Suppressor macrophage treated with lipopolysaccharide for 1 hour (primary cell): ENCODE measurements around the gene YY1.
"Not testable (repeated sequence)": the region's sequence is repeated elsewhere in the genome, so short reads cannot be mapped to it uniquely, and the experiment has no call there.

ENCODE experiments used
- DNase-seq, 3 donors: peaks; one replicate each; pipeline ENCODE4 v3.0.0-alpha.2; 2020 to 2022

The YY1 gene

GRCh38 chr14:100285021-100285912 is 46.3 kb downstream of the YY1 start:
- peak; percentile 79 to 94 (median 86) for DNase-seq

GRCh38 chr14:100285913-100286400 is 47.0 kb downstream of the YY1 start:
- DNase-seq: no peak

DNA sequence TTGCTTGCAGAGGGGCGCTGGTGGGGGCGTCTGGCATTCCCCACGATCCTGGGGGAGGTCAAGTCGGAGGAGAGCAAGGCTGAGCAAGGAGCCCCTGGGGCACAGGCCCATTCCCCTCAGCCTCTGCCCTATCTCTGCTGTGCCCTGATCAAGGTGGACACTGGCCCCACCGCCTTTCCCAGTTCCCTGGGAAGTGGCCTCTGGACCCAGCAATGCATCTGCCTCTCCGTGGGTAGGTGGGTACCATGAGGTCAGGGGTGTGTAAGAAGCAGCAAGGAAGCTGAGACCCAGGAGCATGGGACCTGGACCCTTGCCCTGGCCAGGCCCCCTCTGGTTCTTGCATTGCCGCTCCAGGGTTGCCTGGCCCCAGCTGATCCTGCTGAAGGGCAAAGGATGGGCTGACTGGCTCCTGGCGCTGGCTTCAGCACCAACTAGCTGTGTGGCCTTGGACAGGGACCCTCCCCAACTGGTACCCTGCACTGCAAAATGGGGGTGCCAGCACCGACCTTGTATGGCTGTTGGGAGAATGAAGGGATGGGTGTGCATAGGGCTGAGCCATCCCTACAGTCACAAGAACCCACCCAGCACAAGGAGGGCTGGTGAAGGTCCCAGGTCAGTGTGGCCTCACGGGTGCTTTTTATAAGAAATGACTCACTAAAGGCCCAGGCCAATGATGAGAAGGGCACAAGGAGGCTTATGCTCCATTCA is 47.7 kb downstream of the YY1 start:
- no peak for DNase-seq

DNA sequence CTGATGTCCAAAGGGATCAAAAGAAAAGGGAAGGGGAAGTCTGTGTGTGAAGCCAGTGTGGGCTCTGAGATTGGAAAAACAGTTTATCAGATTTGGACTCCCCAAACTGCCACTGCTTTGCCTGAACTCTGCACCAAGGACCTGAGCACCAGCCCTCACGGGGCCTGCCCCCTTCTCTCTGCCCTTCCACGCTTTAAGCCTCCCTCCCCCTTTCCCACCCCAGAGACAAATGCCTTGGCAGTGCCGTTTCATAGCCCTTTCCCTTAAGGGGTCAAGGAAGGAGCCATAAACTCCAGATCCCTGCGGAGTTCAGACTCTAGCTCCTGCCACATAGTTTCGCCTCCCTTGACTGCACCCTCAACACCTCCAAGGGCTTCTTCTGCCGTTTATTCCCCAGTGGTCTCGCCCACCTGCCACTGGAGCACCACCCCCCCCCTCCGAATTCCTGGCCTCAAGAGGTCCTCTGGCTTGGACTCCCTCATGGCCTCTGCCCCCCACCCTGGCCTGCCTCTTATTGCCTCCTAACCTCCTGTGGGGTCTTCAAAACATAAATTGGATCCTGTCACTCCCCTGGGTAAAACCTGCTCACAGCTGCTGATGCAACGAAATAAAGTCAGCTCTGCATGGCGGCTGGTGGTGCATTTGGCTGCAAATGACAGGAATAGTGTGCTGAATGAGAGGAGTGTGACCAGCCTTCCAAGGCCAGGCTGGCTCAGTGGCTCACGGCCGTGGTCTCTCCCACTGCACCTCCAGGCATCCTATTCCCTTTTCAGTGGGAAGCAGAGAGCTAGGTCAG is 48.5 kb downstream of the YY1 start:
- no peak for DNase-seq

DNA sequence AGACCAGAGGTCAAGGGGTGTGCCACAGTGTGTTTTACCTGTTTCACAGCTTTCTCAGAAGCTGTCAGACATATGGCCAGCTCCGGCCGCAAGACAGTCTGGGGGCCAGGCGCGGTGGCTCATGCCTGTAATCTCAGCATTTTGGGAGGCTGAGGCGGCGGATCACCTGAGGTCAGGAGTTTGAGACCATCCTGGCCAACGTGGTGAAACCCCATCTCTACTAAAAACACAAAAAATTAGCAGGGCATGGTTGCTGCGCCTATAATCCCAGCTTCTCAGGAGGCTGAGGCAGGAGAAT is 49.0 kb downstream of the YY1 start:
- DNase-seq: not testable (repeated sequence)

DNA sequence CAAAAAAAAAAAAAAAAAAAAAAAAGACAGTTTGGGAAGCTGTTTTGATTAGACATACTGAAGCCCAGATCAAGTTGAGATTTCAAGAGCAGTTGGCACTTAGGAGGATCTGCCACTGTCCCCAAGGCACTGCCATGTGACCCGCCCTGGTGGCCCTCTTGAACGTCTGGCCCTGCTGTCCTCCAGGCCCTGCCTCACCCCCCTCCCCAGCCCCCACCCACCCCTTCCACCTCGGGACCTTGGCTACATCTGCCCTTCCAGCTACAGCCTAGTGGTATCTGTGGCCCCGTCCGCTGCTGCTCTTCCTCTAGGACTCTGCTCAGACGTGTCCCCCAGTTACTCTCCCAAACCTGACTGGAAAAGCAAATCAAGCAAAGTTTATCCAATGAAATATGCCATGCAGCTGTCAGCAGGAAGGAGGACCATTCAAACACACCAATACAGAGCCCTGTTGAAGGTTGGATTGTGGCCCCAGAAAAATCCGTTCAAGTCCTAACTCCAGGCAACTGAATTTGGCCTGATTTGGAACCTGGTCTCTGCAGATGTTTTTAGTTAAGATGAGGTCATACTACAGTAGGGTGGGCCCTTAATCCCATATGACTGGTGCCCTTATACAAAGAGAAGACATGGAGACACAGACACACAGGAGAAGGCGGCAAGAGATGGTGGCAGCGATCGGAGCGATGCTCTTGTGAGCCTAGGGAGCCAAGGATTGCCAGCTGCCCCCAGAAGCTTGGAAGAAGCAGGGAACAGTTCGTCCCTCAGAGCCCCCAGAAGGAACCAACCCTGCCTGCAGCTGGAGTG is 49.6 kb downstream of the YY1 start:
- no peak for DNase-seq

- DNase-seq: no peak
These were observed 51.1 kb downstream of the YY1 start for GRCh38 chr14:100289916-100290606.

DNA sequence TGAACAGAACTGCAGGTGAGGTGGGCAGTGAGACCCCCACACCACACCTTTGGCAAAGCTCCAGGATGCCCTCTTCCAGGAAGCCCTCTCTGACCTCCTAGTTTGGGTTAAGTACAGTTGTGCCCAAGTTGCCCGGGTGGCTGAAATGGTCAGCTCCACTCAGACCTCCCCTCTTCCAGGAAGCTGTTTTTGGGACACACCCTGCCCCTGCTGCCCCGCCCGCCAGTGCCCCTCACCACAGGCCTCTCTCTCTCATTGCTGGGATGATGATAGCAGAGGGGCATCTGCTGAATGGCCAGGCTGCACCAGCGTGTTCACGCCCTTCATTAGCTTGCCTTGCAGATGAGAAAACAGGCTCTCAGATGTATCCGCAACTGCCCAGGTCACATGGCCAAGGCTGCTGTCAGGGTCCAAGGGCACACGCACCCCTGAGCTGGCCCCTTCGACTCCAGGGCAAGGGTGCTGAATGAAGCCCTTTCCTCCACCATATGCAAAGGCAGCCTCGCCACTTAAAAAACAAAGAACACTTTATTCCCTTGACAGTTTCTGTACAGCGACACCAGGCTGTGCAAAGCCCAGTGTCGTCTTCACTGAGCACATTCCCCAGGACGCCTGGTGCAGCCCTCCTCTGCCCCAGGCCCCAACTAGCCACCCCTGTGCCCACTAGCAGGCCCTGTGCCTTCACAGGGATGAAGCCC is 51.8 kb downstream of the YY1 start:
- DNase-seq: no peak

- no peak for DNase-seq
These were observed 52.5 kb downstream of the YY1 start for GRCh38 chr14:100291305-100292075.

DNA sequence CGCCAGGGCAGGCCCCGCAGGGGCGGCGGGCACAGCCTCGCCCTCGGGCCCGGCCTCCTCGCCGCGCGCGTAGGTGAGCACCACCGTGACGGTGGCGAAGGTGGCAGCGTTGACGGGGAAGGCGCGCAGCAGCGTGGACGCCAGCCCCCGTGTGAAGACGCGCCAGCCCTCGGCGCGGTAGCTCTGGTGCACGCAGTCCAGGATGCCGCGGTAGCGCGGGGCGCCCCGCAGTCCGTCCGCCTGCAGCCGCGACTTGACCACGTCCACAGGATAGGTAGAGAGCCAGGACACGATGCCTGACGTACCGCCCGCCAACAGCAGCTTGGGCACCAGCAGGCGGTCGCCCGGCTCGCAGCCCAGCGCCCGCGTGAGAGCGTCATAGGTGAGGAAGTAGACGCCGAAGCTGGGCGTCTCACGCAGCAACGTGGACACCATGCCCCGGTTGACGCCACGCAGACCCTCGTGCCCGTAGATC is 53.4 kb downstream of the YY1 start:
- no peak for DNase-seq

GRCh38 chr14:100292776-100293461 is 54.0 kb downstream of the YY1 start:
- DNase-seq: no peak

DNA sequence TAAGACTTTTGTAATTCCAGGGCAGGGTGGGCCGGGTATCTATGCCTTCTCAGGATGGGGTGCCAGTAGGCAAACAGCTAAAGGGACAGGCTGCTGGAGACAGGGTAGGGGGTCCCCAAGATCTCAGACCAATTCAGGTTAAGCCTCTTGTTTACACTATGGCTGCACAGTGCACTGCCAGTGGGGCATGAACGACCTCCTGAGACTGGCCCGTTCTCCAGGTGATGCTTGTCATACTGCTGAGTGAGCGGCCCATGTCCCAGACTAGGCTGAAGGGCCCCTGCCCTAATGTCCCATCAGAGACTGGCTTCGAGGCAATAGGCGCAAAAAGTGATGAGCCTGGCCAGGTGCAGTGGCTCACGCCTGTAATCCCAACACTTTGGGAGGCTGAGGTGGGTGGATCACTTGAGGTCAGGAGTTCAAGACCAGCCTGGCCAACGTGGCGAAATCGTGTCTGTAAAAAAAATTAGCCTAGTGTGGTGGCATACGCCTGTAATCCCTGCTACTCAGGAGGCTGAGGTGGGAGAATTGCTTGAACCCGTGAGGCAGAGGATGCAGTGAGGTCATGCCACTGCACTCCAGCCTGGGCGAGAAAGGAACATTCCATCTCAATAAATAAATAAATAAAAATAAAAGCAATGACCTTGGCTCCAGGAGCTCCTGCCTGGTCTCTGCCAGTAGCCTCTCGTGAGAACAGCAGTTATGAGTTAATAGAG is 54.7 kb downstream of the YY1 start:
- no peak for DNase-seq

GRCh38 chr14:100294213-100294962 is 55.4 kb downstream of the YY1 start:
- DNase-seq: no peak

DNA sequence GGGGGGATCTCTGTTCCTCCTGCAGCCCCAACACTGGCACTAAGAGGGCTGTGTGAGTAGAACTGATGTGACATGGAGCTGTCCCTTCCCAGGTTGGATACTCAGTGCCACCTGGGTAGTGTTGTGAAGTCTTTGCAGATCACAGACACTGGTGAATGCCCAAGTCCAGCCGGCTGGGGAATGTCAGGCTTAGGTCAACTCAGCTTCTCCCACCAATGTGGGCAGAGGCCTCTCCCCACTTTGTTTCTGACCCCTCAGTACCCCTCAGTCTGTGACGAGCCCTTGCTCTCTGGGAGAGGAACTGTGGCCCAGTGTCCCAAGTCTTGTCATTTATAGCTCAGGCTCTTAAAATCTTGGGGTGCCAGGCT is 56.0 kb downstream of the YY1 start:
- no peak for DNase-seq

DNA sequence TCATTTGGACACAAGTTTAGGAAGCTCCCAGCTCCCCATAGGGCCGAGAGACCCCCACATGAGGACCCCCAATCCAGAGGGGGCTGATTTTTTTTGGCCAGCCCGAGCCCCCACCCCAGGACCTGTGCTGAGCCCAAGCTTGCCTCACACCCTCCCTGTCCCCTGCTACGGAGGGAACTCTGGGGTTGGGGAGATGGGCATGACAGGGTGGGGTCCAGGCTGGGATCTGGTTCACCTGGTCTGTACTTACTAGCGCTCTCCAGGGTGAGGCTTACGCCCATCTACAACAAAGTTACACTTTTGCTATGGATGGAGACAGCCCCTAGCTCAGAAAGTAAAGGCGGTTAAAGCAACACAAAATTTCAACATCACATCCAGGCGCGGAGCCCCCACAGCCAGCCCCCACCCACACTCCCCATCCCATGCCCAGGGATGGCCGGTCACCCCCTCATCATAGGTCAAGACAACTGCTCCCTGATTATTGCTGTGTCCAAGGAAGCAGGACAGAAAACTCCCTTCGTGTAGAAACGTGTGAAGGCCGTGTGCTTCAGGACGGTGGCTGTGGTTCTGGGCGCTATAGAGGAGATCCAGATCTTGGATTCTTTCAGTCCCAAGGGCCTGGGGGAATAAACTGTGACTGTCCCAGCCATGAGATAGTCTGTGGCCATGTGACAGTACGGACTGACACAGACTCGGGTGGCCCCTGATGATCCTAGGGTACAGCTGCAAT is 56.6 kb downstream of the YY1 start:
- no peak for DNase-seq

DNA sequence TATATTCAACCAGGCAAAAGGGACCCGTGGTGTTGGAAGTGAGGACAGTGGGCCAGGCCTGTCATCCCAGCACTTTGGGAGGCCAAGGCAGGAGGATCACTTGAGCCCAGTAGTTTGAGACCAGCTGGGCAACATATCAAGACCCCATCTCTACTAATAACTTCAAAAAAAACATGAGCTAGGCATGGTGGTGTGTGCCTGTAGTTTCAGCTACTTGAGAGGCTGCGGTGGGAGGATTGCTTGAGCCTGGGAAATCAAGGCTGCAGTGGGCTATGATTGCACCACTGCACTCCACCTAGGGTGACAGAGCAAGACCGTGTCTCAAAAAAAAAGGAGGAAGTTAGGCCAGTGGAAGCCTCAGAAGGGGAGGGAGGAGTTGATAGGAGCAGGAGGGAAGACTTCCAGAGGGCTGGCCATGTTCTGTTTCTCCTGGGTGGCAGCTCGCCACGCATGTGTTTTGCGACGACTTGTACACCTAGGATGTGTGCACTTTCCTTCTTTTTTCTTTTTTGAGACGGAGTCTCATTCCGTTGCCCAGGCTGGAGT is 57.2 kb downstream of the YY1 start:
- peak; percentile 30 to 61 (median 50) for DNase-seq

DNA sequence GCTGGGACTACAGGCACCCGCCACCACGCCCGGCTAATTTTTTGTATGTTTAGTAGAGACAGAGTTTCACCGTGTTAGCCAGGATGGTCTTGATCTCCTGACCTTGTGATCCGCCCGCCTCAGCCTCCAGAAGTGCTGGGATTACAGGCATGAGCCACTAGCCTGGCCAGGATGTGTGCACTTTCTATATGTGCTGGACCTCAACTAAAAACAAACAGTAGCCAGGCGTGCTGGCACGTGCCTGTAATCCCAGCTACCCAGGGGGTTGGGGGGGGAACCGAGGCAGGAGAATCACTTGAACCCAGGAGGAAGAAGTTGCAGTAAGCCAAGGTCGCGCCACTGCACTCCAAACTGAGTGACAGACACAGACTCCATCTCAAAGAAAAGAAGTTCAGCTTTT is 57.8 kb downstream of the YY1 start:
- not testable (repeated sequence) for DNase-seq
